IMR-90 (cell line): ENCODE measurements around the gene SPDYE4. TPM values are rescaled to one million over a fixed set of nuclear protein-coding genes. Genes with fewer than 3 reads are reported as not detected.

Source experiments
- ATAC-seq: fragments of 200-7000 bp; cut with Tn5 transposase; 2 replicates; pipeline ENCODE4 v1.9.1; 2020; ENCODE audit warnings: low read depth, mild to moderate bottlenecking, moderate library complexity
- BruUV-seq: library from RNA; stranded (reverse); fragments of 400-500 nt; replicated peaks from 2 replicates; lab custom pipeline; 2021; lab: Mats Ljungman, UMichigan
- CTCF ChIA-PET: fragments of 300-600 bp; formaldehyde crosslinking; extraction: SDS; loops from one replicate; lab custom pipeline; 2021; ENCODE audit warnings: antibody characterized with exemption; lab: Yijun Ruan, JAX
- POLR2A ChIA-PET: fragments of 300-600 bp; sonication (Branson Sonifier 250); formaldehyde crosslinking; loops from one replicate; lab custom pipeline; 2022; ENCODE audit warnings: antibody characterized with exemption; ENCODE audit not compliant: unreplicated experiment; lab: Charles Lee
- DNase-seq: peaks from one replicate; pipeline ENCODE4 v3.0.0; 2013
- H2AFZ ChIP-seq: replicated peaks from 2 replicates; pipeline ENCODE3; 2013; ENCODE audit warnings: low read length, mild to moderate bottlenecking; ENCODE audit not compliant: poor library complexity
- H2AK5ac ChIP-seq: 2 replicates; pipeline ENCODE4 v1.6.1; 2013; ENCODE audit warnings: low read depth, low read length, inconsistent platforms
- H2AK9ac ChIP-seq: replicated peaks from 2 replicates; pipeline ENCODE3; 2013; ENCODE audit warnings: mild to moderate bottlenecking, low read depth, low read length, moderate library complexity; ENCODE audit not compliant: poor library complexity
- H2BK120ac ChIP-seq: 2 replicates; pipeline ENCODE4 v1.6.1; 2013; ENCODE audit warnings: low read depth, low read length, inconsistent platforms
- H2BK15ac ChIP-seq: 3 replicates; pipeline ENCODE4 v1.6.1; 2013; ENCODE audit warnings: low read depth, low read length, inconsistent platforms
- H2BK20ac ChIP-seq: 2 replicates; pipeline ENCODE4 v1.6.1; 2013; ENCODE audit warnings: low read depth, mild to moderate bottlenecking, inconsistent platforms, low read length, moderate library complexity
- H2BK5ac ChIP-seq: 2 replicates; pipeline ENCODE4 v1.6.1; 2013; ENCODE audit warnings: mild to moderate bottlenecking, low read depth, low read length, inconsistent platforms; ENCODE audit not compliant: poor library complexity, severe bottlenecking
- H3K14ac ChIP-seq: replicated peaks from 2 replicates; pipeline ENCODE4 v1.6.1; 2013; ENCODE audit warnings: low read depth, low read length, inconsistent platforms
- H3K18ac ChIP-seq: 2 replicates; pipeline ENCODE4 v1.6.1; 2013; ENCODE audit warnings: low read depth, low read length, control low read depth
- H3K23ac ChIP-seq: 2 replicates; pipeline ENCODE4 v1.6.1; 2013; ENCODE audit warnings: low read depth, low read length, inconsistent platforms
- H3K27ac ChIP-seq: 2 replicates; pipeline ENCODE4 v1.5.1; 2013; ENCODE audit warnings: mild to moderate bottlenecking, control low read depth, low read length; ENCODE audit not compliant: insufficient read depth
- H3K27me3 ChIP-seq: 2 replicates; pipeline ENCODE4 v1.6.1; 2013; ENCODE audit warnings: low read length; ENCODE audit not compliant: control insufficient read depth, insufficient read depth
- H3K36me3 ChIP-seq: 2 replicates; pipeline ENCODE4 v1.6.1; 2013; ENCODE audit warnings: low read length, mixed read lengths; ENCODE audit not compliant: control insufficient read depth, insufficient read depth
- H3K4ac ChIP-seq: 2 replicates; pipeline ENCODE4 v1.6.1; 2013; ENCODE audit warnings: low read depth, low read length, inconsistent platforms
- H3K4me1 ChIP-seq: 2 replicates; pipeline ENCODE4 v1.6.1; 2013; ENCODE audit warnings: low read length, mixed read lengths; ENCODE audit not compliant: control insufficient read depth, insufficient read depth
- H3K4me2 ChIP-seq: 2 replicates; pipeline ENCODE4 v1.6.1; 2013; ENCODE audit warnings: low read depth, mild to moderate bottlenecking, control low read depth, low read length, moderate library complexity
- H3K4me3 ChIP-seq: 2 replicates; pipeline ENCODE4 v1.5.1; 2013; ENCODE audit warnings: low read depth, mild to moderate bottlenecking, control low read depth, low read length, moderate library complexity; ENCODE audit not compliant: insufficient read depth
- H3K56ac ChIP-seq: 2 replicates; pipeline ENCODE4 v1.6.1; 2013; ENCODE audit warnings: low read length, inconsistent platforms; ENCODE audit not compliant: insufficient read depth; ENCODE audit errors: extremely low read depth
- H3K79me1 ChIP-seq, 2 experiments: 2 replicates each; pipeline ENCODE4 v1.6.1; 2013; ENCODE audit warnings: low read length in 2 of 2, inconsistent platforms in 1 of 2, low read depth in 1 of 2
- H3K9ac ChIP-seq: 2 replicates; pipeline ENCODE4 v1.6.1; 2013; ENCODE audit warnings: low read depth, low read length, control low read depth
- H3K9me1 ChIP-seq: 2 replicates; pipeline ENCODE4 v1.6.1; 2013; ENCODE audit warnings: low read length, inconsistent platforms; ENCODE audit not compliant: insufficient read depth
- H3K9me3 ChIP-seq: 2 replicates; pipeline ENCODE4 v1.6.1; 2013; ENCODE audit warnings: low read length; ENCODE audit not compliant: control insufficient read depth, insufficient read depth
- H4K20me1 ChIP-seq: 2 replicates; pipeline ENCODE4 v1.6.1; 2013; ENCODE audit warnings: low read length, inconsistent platforms; ENCODE audit not compliant: insufficient read depth
- H4K5ac ChIP-seq: 2 replicates; pipeline ENCODE4 v1.6.1; 2013; ENCODE audit warnings: mild to moderate bottlenecking, low read depth, low read length, control low read depth
- H4K8ac ChIP-seq, 2 experiments: 2 replicates each; pipeline ENCODE4 v1.6.1; 2013; ENCODE audit warnings: low read depth in 2 of 2, low read length in 2 of 2, control low read depth in 1 of 2, inconsistent platforms in 1 of 2
- H4K91ac ChIP-seq: 2 replicates; pipeline ENCODE4 v1.6.1; 2013; ENCODE audit warnings: low read depth, low read length, inconsistent platforms; ENCODE audit not compliant: insufficient read depth
- BHLHE40 ChIP-seq: fragments of 150-350 bp; IDR thresholded peaks from 2 replicates; pipeline ENCODE4 v1.6.1; 2016; ENCODE audit warnings: mild to moderate bottlenecking, low read depth, low read length
- CHD1 ChIP-seq: IDR thresholded peaks from 2 replicates; pipeline ENCODE4 v1.6.1; 2012; ENCODE audit warnings: low read depth, low read length, improper control_type of control experiment
- ELK1 ChIP-seq: fragments of 150-350 bp; IDR thresholded peaks from 2 replicates; pipeline ENCODE4 v1.6.1; 2016; ENCODE audit warnings: low read depth, mild to moderate bottlenecking, low read length, moderate library complexity, borderline replicate concordance
- FOS ChIP-seq: fragments of 150-350 bp; IDR thresholded peaks from 2 replicates; pipeline ENCODE4 v1.6.1; 2016; ENCODE audit warnings: low read depth, low read length
- POLR2A ChIP-seq: IDR thresholded peaks from 2 replicates; pipeline ENCODE4 v1.6.1; 2012; ENCODE audit warnings: mild to moderate bottlenecking, low read depth, low read length
- WGBS, 2 experiments: methylation state at CpG; one replicate each; pipeline versions ENCODE4 v1.1.5 to v1.1.7; 2013; ENCODE audit warnings: missing lambda C conversion rate in 2 of 2; ENCODE audit not compliant: insufficient read length in 1 of 2; ENCODE audit errors: extremely low coverage in 2 of 2; 5-methylcytosine and 5-hydroxymethylcytosine counted together
- dilution Hi-C: fragments of 300-500 bp; cut with HindIII; formaldehyde crosslinking; loops from one replicate; pipeline ENCODE4 v1.14.3; 2018; ENCODE audit warnings: low sequenced_read_pairs; ENCODE audit not compliant: unreplicated experiment
- in situ Hi-C: fragments of 300-500 bp; cut with MboI; formaldehyde crosslinking; loops from 3 replicates; pipeline ENCODE4 v1.14.3; 2019; ENCODE audit warnings: low sequenced_read_pairs, inconsistent platforms, mixed read lengths
- intact Hi-C: fragments of 100-400 bp; cut with micrococcal nuclease; formaldehyde crosslinking; loops from 2 replicates; pipeline ENCODE4 v1.10.0; 2022
- polyA plus RNA-seq, 3 experiments: library from polyadenylated mRNA; depleted of rRNA; stranded (reverse); fragments of >200 nt; gene quantifications; 2 replicates each; pipeline ENCODE4 v1.2.3, GENCODE V29; 2012; ENCODE audit warnings: low replicate concordance in 1 of 3
- total RNA-seq: library from RNA; depleted of rRNA; stranded (reverse); fragments of >200 nt; gene quantifications from 2 replicates; pipeline ENCODE4 v1.2.3, GENCODE V29; 2012

SPDYE4 gene
- total and polyA plus RNA-seq, 2 of the 4 experiments (the other 2 are of a cell fraction) = not detected

- no peaks in the 10 kb centered on the region for H3K9me3 ChIP-seq
- no peak overlapping the region for H2BK20ac ChIP-seq
- ATAC-seq (no peak), DNase-seq (no peak)
- no peaks in the 10 kb centered on the region for H3K36me3 ChIP-seq
- H3K4me2 ChIP-seq = no peak overlapping the region
- no peak overlapping the region for H4K91ac ChIP-seq
- in situ Hi-C loops = loop anchor here (10.0 kb wide), 1 partner anchor 167 kb away; no protein-coding TSS in a partner anchor
- H3K56ac ChIP-seq = no peak overlapping the region
- TF ChIP-seq CHD1 (no peak), BHLHE40 (no peak), ELK1 (no peak), FOS (no peak), POLR2A (no peak)
- H2AFZ ChIP-seq = no peak overlapping the region
- no peak overlapping the region for H2BK5ac ChIP-seq
- no peak overlapping the region for H3K4ac ChIP-seq
- no peak overlapping the region for H4K8ac ChIP-seq
- ChIA-PET CTCF (no interaction called here), POLR2A (no interaction called here)
- intact Hi-C loops = no loop called here
- H4K20me1 ChIP-seq = no peaks in the 10 kb centered on the region
- dilution Hi-C loops = no loop called here
- no peak overlapping the region for H3K9ac ChIP-seq
- no peaks in the 10 kb centered on the region for H3K79me1 ChIP-seq
- H2AK9ac ChIP-seq = no peak overlapping the region
- H3K18ac ChIP-seq = no peak overlapping the region
- H2BK15ac ChIP-seq = no peak overlapping the region
- no peak overlapping the region for H3K4me3 ChIP-seq
- H3K4me1 ChIP-seq = no peaks in the 10 kb centered on the region
- no peak overlapping the region for H2BK120ac ChIP-seq
- BruUV-seq = no TSS peak
- H3K27ac ChIP-seq = no peak overlapping the region
- H2AK5ac ChIP-seq = no peak overlapping the region
- peaks cover 8% of the 10 kb centered on the region; the same call in 1 of the 2 replicates for H3K27me3 ChIP-seq
- H3K23ac ChIP-seq = no peak overlapping the region
- H3K14ac ChIP-seq = no peak overlapping the region
- no CpG with 5 or more reads among the region's 5 CpGs for whole genome bisulfite sequencing, 2 experiments
- H4K5ac ChIP-seq = no peak overlapping the region
- no peaks in the 10 kb centered on the region for H3K9me1 ChIP-seq
Measured at GRCh38 chr17:8742274-8742673, 16.1 kb downstream of the SPDYE4 start.
